Neural cell (in vitro differentiated cells): Measurements from ENCODE around the gene MREG. TPM values are rescaled to one million over a fixed set of nuclear protein-coding genes. Genes with fewer than 3 reads are reported as not detected.
A peak's percentile ranks its signal among the peaks of the same experiment; 100 is the strongest.

ENCODE experiments used
- H2AFZ ChIP-seq: fragments of 200-600, 300-800 bp; sonication (generic), shearing (Covaris generic); 2 replicates; pipeline ENCODE4 v1.6.0; 2014; ENCODE audit warnings: low read depth, mild to moderate bottlenecking, antibody characterized with exemption, low read length, moderate library complexity
- H3F3A ChIP-seq: fragments of 200-600 bp; shearing (Covaris generic); 2 replicates; pipeline ENCODE4 v1.6.1; 2016; ENCODE audit warnings: mild to moderate bottlenecking, moderate library complexity, mixed read lengths, antibody characterized with exemption, low read length; ENCODE audit not compliant: insufficient read depth, poor library complexity, severe bottlenecking
- H3K27ac ChIP-seq: fragments of 200-600, 300-800 bp; sonication (generic), shearing (Covaris generic); 2 replicates; pipeline ENCODE4 v1.5.1; 2014; ENCODE audit warnings: mild to moderate bottlenecking, low read length, moderate library complexity
- H3K27me3 ChIP-seq: fragments of 300-800, 200-600 bp; sonication (generic), shearing (Covaris generic); 2 replicates; pipeline ENCODE4 v1.6.0; 2014; ENCODE audit warnings: mild to moderate bottlenecking, low read depth, low read length, moderate library complexity; ENCODE audit not compliant: insufficient read depth
- H3K36me3 ChIP-seq: fragments of 300-800, 200-600 bp; sonication (generic), shearing (Covaris generic); 2 replicates; pipeline ENCODE4 v1.5.1; 2014; ENCODE audit warnings: mild to moderate bottlenecking, antibody characterized with exemption, low read length, moderate library complexity; ENCODE audit not compliant: insufficient read depth
- H3K4me2 ChIP-seq: fragments of 300-800, 200-600 bp; sonication (generic), shearing (Covaris generic); 2 replicates; pipeline ENCODE4 v1.6.0; 2014; ENCODE audit warnings: mild to moderate bottlenecking, low read length
- H3K4me3 ChIP-seq: fragments of 300-800, 200-600 bp; sonication (generic), shearing (Covaris generic); 2 replicates; pipeline ENCODE4 v1.5.1; 2014; ENCODE audit warnings: mild to moderate bottlenecking, low read length, moderate library complexity
- H3K79me2 ChIP-seq: fragments of 200-600 bp; shearing (Covaris generic); replicated peaks from 2 replicates; pipeline ENCODE4 v1.6.0; 2014; ENCODE audit warnings: mild to moderate bottlenecking, low read length, moderate library complexity; ENCODE audit not compliant: insufficient read depth
- H3K9ac ChIP-seq: fragments of 300-800, 200-600 bp; sonication (generic), shearing (Covaris generic); 2 replicates; pipeline ENCODE4 v1.6.1; 2016; ENCODE audit warnings: mild to moderate bottlenecking, low read length, mixed read lengths
- H3K9me2 ChIP-seq: fragments of 200-600 bp; shearing (Covaris generic); 2 replicates; pipeline ENCODE4 v1.6.1; 2016; ENCODE audit warnings: mild to moderate bottlenecking, low read length, mixed read lengths; ENCODE audit not compliant: insufficient read depth
- H3K9me3 ChIP-seq: fragments of 200-600, 300-800 bp; sonication (generic), shearing (Covaris generic); 2 replicates; pipeline ENCODE4 v1.6.1; 2016; ENCODE audit warnings: mild to moderate bottlenecking, mixed run types, low read length, moderate library complexity, mixed read lengths
- H4K20me1 ChIP-seq: fragments of 200-600 bp; shearing (Covaris generic); 2 replicates; pipeline ENCODE4 v1.6.1; 2016; ENCODE audit warnings: mild to moderate bottlenecking, mixed run types; ENCODE audit not compliant: insufficient read depth
- EP300 ChIP-seq: fragments of 450-650 bp; conservative IDR thresholded peaks from 2 replicates; pipeline ENCODE4 v1.6.1; 2014; ENCODE audit warnings: antibody characterized with exemption, mild to moderate bottlenecking, moderate library complexity; ENCODE audit not compliant: poor library complexity, severe bottlenecking
- EZH2 ChIP-seq: fragments of 200-600, 300-800 bp; shearing (Covaris generic), sonication (generic); IDR thresholded peaks from 2 replicates; pipeline ENCODE4 v1.6.1; 2014; ENCODE audit warnings: antibody characterized with exemption, low read length, borderline replicate concordance, mild to moderate bottlenecking; ENCODE audit not compliant: insufficient read depth, poor library complexity, severe bottlenecking
- MXI1 ChIP-seq: fragments of 450-650 bp; conservative IDR thresholded peaks from 2 replicates; pipeline ENCODE4 v1.6.1; 2014; ENCODE audit warnings: antibody characterized with exemption, mild to moderate bottlenecking; ENCODE audit not compliant: poor library complexity, severe bottlenecking
- POLR2AphosphoS5 ChIP-seq: IDR thresholded peaks from 2 replicates; pipeline ENCODE4 v1.6.1; 2012
- RAD21 ChIP-seq: fragments of 450-650 bp; conservative IDR thresholded peaks from 2 replicates; pipeline ENCODE4 v1.6.1; 2014; ENCODE audit warnings: antibody characterized with exemption, mild to moderate bottlenecking, moderate library complexity
- SMC3 ChIP-seq: fragments of 450-650 bp; conservative IDR thresholded peaks from 2 replicates; pipeline ENCODE4 v1.6.1; 2014; ENCODE audit warnings: antibody characterized with exemption, mild to moderate bottlenecking, moderate library complexity; ENCODE audit not compliant: poor library complexity
- TAF1 ChIP-seq: IDR thresholded peaks from 2 replicates; pipeline ENCODE4 v1.6.1; 2012; ENCODE audit warnings: low read depth
- polyA plus RNA-seq: library from polyadenylated mRNA; depleted of rRNA; stranded (reverse); fragments of >200 nt; gene quantifications from 2 replicates; pipeline ENCODE4 v1.2.3, GENCODE V29; 2014
- TF ChIP-seq, protein P1 (sequence below): fragments of 450-650 bp; IDR thresholded peaks from 2 replicates; pipeline ENCODE4 v1.5.1; 2014; ENCODE audit warnings: antibody characterized with exemption, mild to moderate bottlenecking, moderate library complexity; ENCODE audit not compliant: poor library complexity, severe bottlenecking
- TF ChIP-seq, protein P2 (sequence below): IDR thresholded peaks from 2 replicates; pipeline ENCODE4 v1.6.1; 2012; ENCODE audit warnings: borderline replicate concordance

MREG gene
- polyA plus RNA-seq, 1 donor from 2014 or later = 9.1 TPM

DNA sequence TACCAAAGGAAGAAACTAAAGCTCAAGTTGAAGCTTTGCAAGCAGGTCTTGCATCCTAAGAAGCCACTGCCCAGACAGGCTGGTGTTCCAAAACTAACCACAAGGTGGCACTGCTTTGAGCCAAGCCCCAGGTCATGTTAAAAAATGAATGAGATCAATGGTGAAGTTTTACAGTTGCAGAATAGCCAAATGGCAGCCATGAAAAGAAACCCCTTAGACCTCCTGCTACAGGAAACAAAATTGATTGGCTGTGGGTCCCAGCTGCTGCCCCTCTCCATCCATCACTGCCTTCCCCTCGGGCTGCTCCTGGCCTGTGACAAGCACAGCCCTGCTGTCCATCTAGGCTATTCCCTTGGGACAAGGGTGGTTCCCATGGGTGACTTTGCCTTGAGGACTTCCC lies 20.7 kb upstream of the MREG start:
- Histone ChIP-seq H3K9me3 (no peaks in the 10 kb centered on the region), H3F3A (no peaks in the 10 kb centered on the region), H3K27ac (no peak overlapping the region), H3K9me2 (no peaks in the 10 kb centered on the region), H3K27me3 (no peaks in the 10 kb centered on the region), H3K4me2 (no peak overlapping the region), H2AFZ (no peak overlapping the region), H3K79me2 (no peaks in the 10 kb centered on the region), H3K36me3 (peaks cover 10% of the 10 kb centered on the region), H3K4me3 (no peak overlapping the region), H4K20me1 (no peaks in the 10 kb centered on the region), H3K9ac (no peak overlapping the region)
- TF ChIP-seq, protein P1, sequence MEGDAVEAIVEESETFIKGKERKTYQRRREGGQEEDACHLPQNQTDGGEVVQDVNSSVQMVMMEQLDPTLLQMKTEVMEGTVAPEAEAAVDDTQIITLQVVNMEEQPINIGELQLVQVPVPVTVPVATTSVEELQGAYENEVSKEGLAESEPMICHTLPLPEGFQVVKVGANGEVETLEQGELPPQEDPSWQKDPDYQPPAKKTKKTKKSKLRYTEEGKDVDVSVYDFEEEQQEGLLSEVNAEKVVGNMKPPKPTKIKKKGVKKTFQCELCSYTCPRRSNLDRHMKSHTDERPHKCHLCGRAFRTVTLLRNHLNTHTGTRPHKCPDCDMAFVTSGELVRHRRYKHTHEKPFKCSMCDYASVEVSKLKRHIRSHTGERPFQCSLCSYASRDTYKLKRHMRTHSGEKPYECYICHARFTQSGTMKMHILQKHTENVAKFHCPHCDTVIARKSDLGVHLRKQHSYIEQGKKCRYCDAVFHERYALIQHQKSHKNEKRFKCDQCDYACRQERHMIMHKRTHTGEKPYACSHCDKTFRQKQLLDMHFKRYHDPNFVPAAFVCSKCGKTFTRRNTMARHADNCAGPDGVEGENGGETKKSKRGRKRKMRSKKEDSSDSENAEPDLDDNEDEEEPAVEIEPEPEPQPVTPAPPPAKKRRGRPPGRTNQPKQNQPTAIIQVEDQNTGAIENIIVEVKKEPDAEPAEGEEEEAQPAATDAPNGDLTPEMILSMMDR = peak; percentile 71
- TF ChIP-seq EZH2 (no peak), RAD21 (peak; percentile 37), POLR2AphosphoS5 (no peak), EP300 (no peak), TAF1 (no peak), MXI1 (no peak), SMC3 (peak; percentile 61)
- TF ChIP-seq, protein P2, sequence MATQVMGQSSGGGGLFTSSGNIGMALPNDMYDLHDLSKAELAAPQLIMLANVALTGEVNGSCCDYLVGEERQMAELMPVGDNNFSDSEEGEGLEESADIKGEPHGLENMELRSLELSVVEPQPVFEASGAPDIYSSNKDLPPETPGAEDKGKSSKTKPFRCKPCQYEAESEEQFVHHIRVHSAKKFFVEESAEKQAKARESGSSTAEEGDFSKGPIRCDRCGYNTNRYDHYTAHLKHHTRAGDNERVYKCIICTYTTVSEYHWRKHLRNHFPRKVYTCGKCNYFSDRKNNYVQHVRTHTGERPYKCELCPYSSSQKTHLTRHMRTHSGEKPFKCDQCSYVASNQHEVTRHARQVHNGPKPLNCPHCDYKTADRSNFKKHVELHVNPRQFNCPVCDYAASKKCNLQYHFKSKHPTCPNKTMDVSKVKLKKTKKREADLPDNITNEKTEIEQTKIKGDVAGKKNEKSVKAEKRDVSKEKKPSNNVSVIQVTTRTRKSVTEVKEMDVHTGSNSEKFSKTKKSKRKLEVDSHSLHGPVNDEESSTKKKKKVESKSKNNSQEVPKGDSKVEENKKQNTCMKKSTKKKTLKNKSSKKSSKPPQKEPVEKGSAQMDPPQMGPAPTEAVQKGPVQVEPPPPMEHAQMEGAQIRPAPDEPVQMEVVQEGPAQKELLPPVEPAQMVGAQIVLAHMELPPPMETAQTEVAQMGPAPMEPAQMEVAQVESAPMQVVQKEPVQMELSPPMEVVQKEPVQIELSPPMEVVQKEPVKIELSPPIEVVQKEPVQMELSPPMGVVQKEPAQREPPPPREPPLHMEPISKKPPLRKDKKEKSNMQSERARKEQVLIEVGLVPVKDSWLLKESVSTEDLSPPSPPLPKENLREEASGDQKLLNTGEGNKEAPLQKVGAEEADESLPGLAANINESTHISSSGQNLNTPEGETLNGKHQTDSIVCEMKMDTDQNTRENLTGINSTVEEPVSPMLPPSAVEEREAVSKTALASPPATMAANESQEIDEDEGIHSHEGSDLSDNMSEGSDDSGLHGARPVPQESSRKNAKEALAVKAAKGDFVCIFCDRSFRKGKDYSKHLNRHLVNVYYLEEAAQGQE = no peak

- Histone ChIP-seq H4K20me1 (no peaks in the 10 kb centered on the region), H3K27ac (no peak overlapping the region), H3K9ac (no peak overlapping the region), H3K9me3 (no peaks in the 10 kb centered on the region), H3K27me3 (no peaks in the 10 kb centered on the region), H3K9me2 (no peaks in the 10 kb centered on the region), H3K4me3 (no peak overlapping the region), H2AFZ (no peak overlapping the region), H3K36me3 (peaks cover 10% of the 10 kb centered on the region), H3K4me2 (no peak overlapping the region), H3F3A (no peaks in the 10 kb centered on the region), H3K79me2 (no peaks in the 10 kb centered on the region)
- TF ChIP-seq, protein P2 = no peak
- TF ChIP-seq POLR2AphosphoS5 (no peak), EZH2 (no peak)
Measured at GRCh38 chr2:216033403-216033802, 20.1 kb upstream of the MREG start.
